ENCODE results near the gene SART3. TPM values are rescaled to one million over a fixed set of nuclear protein-coding genes. Genes with fewer than 3 reads are reported as not detected.

SART3 gene
- total and polyA plus RNA-seq, 9 donors = 27.9 to 55.3 (median 46.8) TPM

- DNase-seq = no peak
- Histone ChIP-seq H3K27me3 (no peaks in the 10 kb centered on the region), H3K36me3 (no peaks in the 10 kb centered on the region), H3K27ac (no peak overlapping the region), H3K4me1 (ENCODE audit: insufficient read depth) (no peaks in the 10 kb centered on the region), H3K9me3 (no peaks in the 10 kb centered on the region), H3K4me3 (no peak overlapping the region)
- intact Hi-C loops (cut with DNase I) = no loop called here
- 59 to 67% (median 63%) methylated on average over 2 of the region's 2 CpGs for WGBS, 3 donors
- TF ChIP-seq CTCF (IDR thresholded peaks at IDR 0.05) (no peak), EP300 (IDR thresholded peaks at IDR 0.05) (no peak), POLR2A (IDR thresholded peaks at IDR 0.05) (no peak)
Observed at GRCh38 chr12:108475396-108475795, 85.6 kb downstream of the SART3 start.

- WGBS, 3 donors = 72 to 82% (median 76%) methylated on average over 5 of the region's 5 CpGs
- Histone ChIP-seq H3K4me3 (no peak overlapping the region), H3K9me3 (no peaks in the 10 kb centered on the region), H3K4me1 (ENCODE audit: insufficient read depth) (no peaks in the 10 kb centered on the region), H3K27ac (no peak overlapping the region), H3K27me3 (no peaks in the 10 kb centered on the region), H3K36me3 (no peaks in the 10 kb centered on the region)
- DNase-seq = no peak
- TF ChIP-seq CTCF (IDR thresholded peaks at IDR 0.05) (no peak), POLR2A (IDR thresholded peaks at IDR 0.05) (no peak), EP300 (IDR thresholded peaks at IDR 0.05) (no peak)
- intact Hi-C loops (cut with DNase I) = no loop called here
Observed at GRCh38 chr12:108473400-108474055, 87.4 kb downstream of the SART3 start.

Other genes starting within 250 kb of the SART3 start
- 1 to 10 TPM; 1.4 to 8.4 (median 2.3) TPM for gene CMKLR1, start 221.9 kb downstream of the SART3 start, total RNA-seq
- gene CMKLR1, start 221.9 kb downstream of the SART3 start, polyA plus RNA-seq = 10 to 100 TPM in 1 of 2 donors, 1 to 10 TPM in 1; 3.1 to 28.3 TPM
- gene FICD, start 45.9 kb downstream of the SART3 start, total RNA-seq = 10 to 100 TPM in 1 of 7 donors, 1 to 10 TPM in 6; 3.9 to 12.7 (median 7.6) TPM
- gene FICD, start 45.9 kb downstream of the SART3 start, polyA plus RNA-seq = 1 to 10 TPM; 2.0 to 6.0 TPM
- 100 to 1,000 TPM; 110 to 238 (median 156) TPM for gene ISCU, start 1.4 kb upstream of the SART3 start, total RNA-seq
- gene ISCU, start 1.4 kb upstream of the SART3 start, polyA plus RNA-seq = 100 to 1,000 TPM; 207 to 298 TPM
- 1 to 10 TPM in 5 of 7 donors, under 1 TPM in 2; 0.25 to 3.9 (median 1.7) TPM for gene TMEM119, start 36.9 kb upstream of the SART3 start, total RNA-seq
- 10 to 100 TPM in 1 of 2 donors, 1 to 10 TPM in 1; 2.0 to 12.3 TPM for gene TMEM119, start 36.9 kb upstream of the SART3 start, polyA plus RNA-seq
- 1 to 10 TPM; 1.1 to 8.4 (median 2.9) TPM for gene SELPLG, start 72.7 kb upstream of the SART3 start, total RNA-seq
- 1 to 10 TPM; 1.8 to 5.1 TPM for gene SELPLG, start 72.7 kb upstream of the SART3 start, polyA plus RNA-seq
- 100 to 1,000 TPM in 5 of 7 donors, 10 to 100 TPM in 2; 58.7 to 143 (median 113) TPM for gene CORO1C, start 170.3 kb upstream of the SART3 start, total RNA-seq
- gene CORO1C, start 170.3 kb upstream of the SART3 start, polyA plus RNA-seq = 100 to 1,000 TPM in 1 of 2 donors, 10 to 100 TPM in 1; 35.1 to 122 TPM